ENCODE data around the gene SPINDOC.

GRCh38 chr11:63835158-63835545 is 21.9 kb downstream of the SPINDOC start:
- no peak for TF ChIP-seq HDAC6 (IDR thresholded peaks at IDR 0.05; ENCODE audit: low read depth, low read length)
- no peak for TF ChIP-seq MTF1 (CRISPR knock-in tag; IDR thresholded peaks at IDR 0.05; ENCODE audit: borderline replicate concordance)
- TF ChIP-seq SMC3 (conservative IDR thresholded peaks at IDR 0.05; ENCODE audit: insufficient read depth, low read depth, low read length), result no peak
- TF ChIP-seq POLR2A (conservative IDR thresholded peaks at IDR 0.05), result no peak
- TF ChIP-seq ZHX1 (conservative IDR thresholded peaks at IDR 0.05; ENCODE audit: low read length), result no peak
- no peak for TF ChIP-seq POLR2AphosphoS5 (IDR thresholded peaks at IDR 0.05; ENCODE audit: control insufficient read depth, insufficient read depth, low read depth, low read length)

Data from K562 (cell line).